GM21717 (cell line): ENCODE data around the gene KLHL29.

ENCODE experiments used
- ATAC-seq: cut with Tn5 transposase; IDR thresholded peaks from one replicate; pipeline ENCODE4 v1.9.1; 2021; ENCODE audit warnings: mild to moderate bottlenecking, moderate library complexity; ENCODE audit not compliant: unreplicated experiment

Gene KLHL29

DNA sequence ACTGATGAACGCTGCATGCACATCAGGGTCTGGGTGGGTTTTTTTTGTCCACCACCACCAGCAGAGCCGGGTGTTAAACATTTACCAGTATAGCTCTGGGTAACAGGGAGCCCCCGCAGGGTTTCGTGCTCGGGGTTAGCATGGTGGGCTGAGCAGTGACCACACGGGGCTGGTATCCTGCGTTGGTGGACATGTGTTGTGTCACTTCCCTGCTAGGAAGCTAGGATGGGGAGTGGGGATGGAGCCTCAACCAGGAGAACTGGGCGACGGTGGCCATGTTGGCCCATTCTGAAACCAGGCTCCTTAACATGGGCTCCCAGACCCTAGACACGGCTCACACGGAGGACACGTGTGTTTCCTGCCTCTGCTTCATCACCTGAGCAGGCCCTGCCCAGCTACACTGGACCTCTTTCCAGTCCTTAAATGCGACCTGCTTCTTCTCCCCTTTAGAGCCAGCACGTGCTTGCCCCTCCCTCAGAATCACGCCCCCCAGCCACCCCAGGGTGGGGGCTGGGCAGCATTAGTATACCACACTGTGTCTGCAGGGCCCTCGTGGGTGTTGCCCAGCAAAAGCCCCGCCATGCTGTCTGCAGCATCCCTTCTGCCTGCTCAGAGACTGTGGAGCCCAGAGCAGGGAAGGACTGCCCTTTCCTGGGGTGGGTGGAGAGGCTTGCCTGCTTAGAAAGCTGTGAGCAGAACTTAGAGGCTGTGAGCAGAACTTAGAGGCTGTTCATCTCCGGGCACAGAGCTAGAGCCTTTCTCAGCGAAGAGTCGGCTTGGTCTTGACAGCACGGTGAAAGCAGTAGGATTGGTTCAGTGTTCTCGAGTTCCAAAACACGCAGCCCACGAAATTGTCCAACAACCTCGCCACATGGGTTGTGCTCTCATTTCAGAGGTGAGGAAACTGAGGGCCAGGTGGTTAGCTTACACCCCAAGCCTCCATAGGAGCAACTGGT, 142.1 kb downstream of the KLHL29 start:
- ATAC-seq, result no peak

DNA sequence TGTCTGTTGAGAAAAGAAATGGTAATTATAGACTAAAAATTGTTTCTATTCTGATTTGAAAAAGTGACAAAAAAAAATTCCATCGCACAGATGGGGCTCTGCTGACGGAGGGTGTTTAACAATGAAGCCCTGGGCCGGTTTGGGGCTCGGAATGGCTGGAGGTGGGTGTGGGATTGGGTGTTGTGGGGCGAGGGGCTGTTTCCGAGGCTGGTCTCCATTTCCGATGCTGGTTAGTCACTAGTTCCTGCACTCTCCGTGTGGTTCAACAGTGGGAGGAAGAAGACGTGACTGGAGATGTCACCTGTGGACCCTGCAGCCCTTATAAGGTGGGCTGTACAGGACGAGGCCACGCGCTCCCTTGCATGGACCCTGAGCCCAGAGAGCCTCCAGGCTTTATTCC, 143.2 kb downstream of the KLHL29 start:
- ATAC-seq, result no peak

DNA sequence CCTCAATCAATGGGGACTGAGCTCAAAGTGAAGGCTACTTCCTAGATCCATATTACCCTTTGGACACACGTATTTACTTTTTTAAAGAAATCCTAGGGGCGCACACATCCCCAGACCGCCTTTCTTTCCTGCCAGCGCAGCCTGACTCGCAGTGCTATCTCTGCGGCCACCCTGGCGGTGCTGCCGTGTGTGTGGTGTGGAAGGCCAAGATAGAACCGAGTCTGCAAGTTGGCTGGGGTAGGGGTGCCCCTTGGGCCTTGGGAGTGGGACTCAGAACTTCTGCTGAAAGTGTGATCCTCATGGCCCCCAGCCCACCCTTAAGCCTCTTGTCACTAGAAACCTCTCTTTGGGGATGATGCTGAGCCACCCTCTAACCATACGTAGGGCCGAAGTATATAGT, 143.7 kb downstream of the KLHL29 start:
- no peak for ATAC-seq

DNA sequence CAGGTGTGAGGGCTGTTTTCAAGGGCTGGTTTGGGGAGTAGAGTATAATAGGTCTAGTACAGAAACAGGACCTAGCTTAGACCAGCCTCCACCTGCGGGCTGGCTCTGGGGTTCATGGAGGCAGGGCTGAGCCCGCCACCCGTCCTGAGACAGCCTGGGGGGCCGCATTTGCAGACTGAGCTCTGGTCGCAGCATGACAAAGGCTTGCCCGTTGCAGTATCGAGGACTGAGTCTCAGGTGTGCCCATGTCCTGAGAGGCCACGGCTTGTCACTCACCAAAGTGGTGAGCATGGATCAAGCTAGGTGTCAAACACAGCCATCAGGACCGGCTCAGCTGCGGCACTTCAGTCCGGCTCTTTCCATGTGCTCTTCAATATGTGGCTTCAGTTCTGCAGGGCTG, 144.7 kb downstream of the KLHL29 start:
- no peak for ATAC-seq

DNA sequence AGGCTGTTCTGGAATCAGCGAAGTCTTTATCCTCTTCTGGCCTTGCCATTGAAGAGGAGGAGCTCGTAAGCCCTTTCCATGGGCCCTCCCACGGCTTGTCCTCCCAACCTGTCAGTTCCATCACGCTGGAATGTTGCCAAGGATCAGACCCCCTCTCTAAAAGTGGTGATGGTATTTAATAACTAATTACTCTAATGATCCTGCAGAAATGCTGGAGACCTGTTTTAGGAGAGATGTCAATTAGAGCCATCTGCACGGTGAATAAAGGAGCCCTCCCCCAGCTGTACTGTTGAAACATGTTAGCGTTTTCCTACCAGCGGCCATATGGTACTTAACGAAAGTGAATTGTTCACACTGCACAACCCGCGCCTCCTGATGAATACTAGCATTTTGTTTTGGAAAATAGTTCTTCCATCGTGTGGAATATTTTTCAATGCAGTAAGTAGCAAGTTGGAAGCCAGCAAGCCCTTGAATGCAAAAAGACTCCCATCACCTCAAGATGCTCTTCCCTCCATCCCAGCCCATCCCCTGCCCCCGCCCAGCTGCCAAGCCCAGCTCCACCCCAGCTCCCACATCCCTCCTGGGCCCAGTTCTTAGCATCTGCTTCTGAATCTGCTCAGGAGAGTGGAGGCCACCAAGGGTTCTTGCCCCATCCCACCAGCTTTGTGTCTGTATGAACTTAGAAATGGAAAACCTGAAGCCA, 145.4 kb downstream of the KLHL29 start:
- no peak for ATAC-seq

DNA sequence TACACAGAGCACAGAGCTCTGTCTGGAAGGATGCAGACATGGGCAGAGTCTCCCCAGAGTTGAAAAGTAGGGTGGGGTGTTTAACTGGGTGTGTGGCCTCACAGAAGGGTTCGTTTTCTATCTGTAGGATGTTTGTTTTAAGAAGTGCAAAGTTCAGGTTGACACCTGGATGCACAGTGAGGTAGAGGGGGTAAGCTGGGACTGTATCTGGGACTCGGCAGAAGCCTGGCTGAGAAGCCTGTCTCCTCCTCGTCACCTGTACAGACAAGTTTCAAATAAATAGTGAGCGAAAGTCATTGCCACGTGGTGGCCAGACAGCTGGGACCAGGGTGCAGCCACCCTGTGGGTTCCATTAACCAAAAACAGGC, 145.9 kb downstream of the KLHL29 start:
- ATAC-seq, result no peak

DNA sequence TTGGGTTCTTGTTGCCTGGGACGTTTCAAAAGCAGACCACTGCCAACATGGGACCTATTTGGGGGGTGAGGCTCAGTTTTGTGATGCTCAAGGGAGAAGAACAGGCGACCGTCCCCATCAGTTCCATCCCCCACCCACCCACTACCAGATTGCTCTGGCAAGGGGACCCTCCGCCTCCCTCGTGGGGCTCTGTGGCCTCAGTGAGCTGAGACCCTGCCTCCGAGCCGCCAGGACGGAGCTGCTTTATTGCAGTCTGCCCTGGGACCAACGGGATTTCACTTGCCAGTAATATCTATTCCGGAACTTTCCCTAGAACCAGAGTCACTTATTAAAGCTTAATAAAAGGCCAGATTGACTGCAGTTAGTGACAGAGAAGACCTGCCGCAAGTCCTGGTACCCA, 146.3 kb downstream of the KLHL29 start:
- no peak for ATAC-seq

DNA sequence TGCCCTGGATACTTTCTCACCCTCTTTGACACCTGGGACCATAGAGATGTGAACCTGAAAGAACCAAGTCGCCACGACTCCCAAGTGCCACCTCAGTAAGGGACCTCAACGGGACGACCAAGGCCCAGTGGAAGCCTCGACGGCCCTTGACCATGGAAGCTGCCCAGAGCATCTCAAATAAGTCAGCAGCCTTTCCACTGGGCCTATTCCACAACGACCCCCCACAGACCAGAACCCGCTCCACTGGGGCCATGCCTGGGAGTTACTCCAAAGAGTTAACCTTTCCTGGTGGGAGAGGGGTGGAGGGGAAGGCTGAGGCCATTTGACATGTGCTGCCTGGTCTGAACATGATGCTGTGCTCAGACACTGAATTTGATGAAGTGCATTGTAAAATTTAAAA, 146.9 kb downstream of the KLHL29 start:
- no peak for ATAC-seq

DNA sequence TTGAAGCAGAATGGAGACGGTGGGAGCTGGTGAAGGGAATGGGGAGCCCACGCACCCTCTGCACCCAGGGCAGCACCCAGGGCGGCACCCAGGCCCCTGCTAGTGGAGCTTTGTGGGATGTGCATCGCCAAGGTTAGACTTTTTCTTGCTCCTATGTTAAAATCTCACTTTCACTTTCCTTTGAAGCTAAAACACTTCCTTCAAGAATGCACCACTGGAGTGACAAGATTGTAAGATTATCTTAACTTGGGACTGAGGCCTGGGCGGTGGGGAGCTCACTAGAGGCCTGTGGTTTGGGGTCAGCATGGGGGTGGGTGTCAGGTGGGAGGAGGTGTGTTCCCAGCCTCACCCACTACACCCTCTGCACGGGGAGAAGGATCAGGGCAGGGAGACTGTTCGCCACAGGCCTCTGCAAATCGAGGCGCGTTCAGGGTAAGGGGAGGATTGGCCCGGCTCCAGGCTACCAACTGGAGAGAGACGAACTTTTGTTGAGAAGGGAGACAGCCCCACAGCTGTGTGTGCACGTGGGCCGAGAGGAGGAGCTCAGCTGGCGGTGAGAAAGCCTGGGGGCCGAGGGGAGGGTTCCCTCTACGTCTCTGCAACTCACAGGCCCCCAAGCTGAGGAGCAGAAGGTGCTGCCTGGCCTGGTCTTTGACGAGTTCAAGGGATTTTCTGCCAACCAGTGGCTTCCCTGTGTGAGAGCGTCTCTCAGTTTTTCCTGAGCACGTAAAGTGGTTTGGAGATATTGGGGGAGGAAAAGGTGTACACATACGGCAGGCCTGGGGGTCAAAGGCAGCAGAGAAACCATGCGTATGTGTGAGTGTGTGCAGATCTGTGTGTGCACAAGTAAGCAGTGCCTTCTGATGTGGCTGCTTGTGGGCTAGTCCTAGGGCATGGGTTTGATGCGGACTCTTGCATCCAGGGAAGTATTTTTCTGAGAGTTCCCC, 147.7 kb downstream of the KLHL29 start:
- ATAC-seq, result peak; percentile 76

DNA sequence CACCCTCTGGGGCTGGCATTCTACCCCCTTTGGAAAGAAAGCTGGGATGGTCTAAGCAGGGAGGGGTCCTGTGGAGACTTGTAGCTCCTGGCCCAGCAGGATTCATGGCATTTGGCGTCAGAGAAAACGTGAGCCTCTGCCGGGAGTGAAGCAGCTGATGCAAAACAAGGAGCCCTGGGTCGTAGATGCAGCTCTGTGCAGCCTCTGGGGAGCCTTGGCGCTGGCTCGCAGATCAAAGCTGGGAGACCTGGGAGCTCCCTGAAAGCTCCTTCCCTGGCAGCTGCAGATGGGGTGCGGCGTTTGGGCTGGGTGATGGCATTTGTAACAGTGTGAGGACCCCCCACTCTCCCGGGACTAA, 148.3 kb downstream of the KLHL29 start:
- ATAC-seq, result no peak

DNA sequence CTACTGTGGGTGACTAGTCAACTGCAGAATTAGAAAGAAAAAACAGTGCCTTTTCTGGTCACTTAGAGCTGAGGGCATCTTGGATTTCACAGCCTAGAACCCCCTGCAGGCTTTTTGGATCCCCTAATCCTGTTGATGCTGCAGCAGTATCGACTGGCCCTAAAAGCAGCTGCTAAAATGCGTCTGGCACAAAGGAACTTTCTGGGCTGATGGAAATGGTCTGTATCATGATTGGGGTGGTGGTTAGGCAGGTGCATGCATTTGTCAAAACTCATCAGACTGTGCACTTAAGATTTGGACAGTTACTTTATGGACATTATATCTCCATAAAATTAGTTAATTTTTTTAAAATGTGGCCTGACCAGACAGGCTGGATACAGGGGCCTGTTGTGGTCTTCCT, 149.8 kb downstream of the KLHL29 start:
- ATAC-seq, result no peak

DNA sequence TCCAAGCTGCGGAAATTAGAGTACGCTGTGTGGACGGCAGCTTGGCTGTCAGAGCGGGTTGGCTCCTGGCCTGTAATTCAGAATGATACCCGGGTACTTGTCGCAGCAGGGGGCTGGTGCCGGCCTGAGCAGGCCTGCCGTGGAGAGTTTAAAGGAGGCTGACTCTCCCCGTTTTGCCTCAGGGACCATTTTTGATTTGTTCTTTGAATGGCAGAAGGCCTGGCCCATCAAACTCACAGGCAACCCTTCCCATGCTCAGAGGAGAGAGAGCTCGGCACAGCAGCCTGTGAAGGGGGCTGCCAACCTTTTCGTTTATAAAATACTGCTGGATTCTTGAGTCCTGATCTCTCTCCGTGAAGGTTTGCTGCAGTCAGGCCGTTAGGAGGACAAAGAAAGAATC, 151.3 kb downstream of the KLHL29 start:
- no peak for ATAC-seq

DNA sequence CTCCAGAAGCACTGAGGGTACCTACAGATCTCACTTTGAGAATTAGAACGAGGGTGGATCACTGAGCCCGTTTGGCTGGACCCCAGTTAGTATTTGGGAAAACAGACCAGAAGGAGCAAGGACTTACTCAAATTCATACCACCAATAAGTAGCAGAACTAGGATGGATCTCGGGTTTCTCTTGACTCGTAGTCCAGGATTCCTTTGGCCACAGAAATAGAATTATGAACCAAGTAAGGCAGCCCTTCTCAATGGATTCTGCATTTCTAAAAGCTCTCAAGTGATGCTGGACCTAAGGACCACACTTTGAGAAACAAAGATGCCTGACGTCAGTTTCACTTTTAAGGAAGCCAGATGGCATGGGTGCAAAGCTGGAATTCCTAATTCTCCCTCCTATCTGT, 153.0 kb downstream of the KLHL29 start:
- ATAC-seq, result no peak

DNA sequence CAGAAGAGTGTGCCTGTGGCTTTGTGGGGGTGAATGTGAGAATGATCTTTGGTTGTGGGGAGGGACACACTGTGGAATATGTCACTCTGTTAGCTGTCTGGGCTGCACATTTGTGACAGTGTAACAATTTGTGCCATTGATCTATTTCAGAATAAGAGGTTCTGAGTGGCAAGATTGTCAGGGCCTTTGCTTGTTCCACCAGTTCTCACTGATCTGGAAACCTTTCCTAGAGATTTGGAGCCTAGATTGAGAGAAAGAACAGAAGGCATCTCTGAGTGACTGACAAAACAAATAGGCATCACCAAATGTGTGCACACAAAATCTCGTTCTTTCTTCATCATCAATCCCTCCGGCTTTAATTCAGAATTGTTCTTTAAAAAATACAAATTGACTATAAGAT, 153.6 kb downstream of the KLHL29 start:
- ATAC-seq, result no peak

DNA sequence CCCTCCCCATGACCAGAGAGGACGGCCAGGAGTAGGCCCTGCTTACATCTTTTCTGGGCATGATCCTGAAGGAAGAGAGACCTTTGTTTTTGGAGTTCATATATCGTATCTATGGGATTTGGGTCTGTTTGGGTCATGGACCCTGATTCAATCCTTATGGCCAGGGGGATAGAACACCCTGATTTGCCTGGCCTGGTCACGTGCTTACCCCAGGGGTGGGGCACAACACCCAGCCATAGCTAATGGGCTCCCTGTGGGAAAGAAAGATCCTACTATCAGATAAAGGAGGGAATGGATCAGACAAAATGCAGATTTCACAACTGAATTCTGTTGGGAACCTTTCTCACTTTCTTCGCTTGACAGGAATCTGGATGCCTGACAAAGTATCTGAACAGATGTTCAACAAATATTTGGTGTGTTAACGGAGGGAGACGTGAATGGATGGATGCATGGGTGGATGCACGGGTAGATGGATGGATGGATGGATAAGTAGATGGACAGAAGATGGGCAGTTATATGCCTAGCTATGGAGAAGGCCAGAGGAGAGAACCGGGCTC, 155.9 kb downstream of the KLHL29 start:
- no peak for ATAC-seq

DNA sequence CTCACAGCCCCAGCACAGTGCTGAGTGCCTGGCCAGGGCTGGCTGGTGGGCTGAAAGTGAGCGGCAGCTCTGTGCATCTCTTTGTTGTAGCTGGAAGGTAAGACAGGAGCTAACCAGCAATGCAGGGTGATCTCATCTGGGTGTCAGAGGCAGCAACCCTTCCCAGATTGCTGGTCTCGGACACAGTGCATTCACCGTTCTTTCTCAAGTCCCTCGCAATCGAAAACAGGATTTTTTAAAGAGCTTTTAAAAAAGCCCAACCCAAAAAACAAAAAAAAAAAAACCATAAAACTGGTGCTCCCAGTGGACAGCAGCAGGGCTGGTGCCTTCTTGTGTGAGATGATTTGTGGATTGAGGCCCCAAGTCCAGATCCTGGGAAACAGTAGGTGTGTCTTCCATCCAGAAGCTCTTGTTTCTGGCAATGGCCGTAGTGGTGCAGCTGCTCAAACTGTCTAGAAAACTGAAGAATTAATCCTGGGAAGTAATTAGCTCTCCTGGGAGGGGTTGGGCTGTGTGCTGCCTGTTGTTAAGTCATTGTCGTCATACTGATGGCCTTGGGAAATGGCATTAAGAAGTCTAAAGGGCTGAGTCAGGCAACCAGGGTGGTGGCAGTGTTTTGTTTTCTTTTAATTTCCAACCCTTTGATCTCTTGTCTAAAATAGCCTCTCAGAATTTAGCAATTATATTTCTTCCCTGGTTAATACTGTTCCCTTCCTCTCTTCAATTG, 156.7 kb downstream of the KLHL29 start:
- no peak for ATAC-seq

DNA sequence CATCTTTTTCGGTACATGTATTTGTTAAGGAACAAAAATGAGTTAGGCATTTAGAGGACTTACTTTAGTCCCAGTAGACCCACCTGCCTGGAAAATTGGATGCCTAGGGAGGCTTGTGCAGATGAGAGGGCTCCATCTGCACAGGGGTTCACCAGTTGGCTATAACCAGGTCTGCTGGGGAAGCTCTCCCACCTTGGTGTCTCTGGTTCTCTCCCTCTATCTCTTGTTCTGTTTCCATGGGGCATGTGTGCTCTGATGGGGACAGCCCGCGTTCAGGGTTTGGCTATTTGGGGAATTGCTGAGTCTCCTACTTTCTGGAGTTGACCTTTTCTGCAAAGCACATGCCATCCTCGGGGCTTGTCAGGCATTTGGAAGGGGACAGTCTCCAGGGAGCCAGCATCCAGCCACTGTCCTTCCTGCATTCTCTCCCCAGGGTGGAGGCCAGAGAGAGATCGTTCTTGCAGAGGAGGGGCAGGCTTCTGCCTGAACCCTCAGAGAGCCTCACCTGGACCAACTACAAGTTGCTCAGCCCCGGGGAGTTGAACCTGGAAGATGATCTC, 157.3 kb downstream of the KLHL29 start:
- no peak for ATAC-seq

DNA sequence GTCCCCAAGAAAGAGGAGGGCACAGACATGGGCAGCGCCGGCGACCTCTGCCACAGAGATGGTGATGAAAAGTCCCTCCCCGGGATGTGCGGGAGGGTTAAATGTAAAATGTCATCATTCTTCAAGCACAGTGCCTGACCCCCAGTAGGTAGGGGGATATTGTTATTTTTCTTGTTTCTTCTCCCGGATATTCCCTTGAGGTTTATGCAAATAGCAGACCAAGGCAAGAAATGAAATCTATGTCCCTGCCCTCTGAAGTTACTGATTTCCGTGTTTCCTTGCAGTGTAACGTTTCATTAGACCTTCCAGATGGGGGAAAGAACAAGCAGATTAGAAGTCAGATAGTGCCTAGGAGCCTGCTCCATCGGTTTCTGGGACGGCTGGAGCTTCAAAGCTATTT, 158.3 kb downstream of the KLHL29 start:
- no peak for ATAC-seq

DNA sequence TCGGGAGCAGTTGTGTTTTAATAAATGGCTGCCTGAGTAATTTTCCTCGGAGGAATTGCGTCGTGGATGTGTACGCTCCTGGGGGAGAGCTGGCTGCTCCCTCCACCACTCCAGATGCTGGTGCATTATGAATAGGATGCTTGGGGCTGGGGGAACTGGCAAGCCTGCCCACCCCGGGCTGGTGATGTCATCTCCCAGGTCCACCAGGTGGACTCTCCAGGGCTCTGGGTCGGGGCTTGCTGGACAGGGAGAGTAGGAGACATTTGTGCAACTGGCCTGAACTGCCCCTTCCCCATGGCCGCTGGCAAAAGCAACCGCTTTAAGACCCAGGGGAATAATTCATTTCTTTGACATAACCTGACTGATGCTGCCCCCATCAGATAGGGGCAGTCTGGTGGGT, 158.7 kb downstream of the KLHL29 start:
- ATAC-seq, result no peak
